Naive thymus-derived CD4-positive, alpha-beta T cell (primary cell): ENCODE measurements around the gene PNP. TPM values are rescaled to one million over a fixed set of nuclear protein-coding genes. Genes with fewer than 3 reads are reported as not detected.

Source experiments
- ATAC-seq: fragments of 150-1000 bp; cut with Tn5 transposase; 2 replicates; pipeline ENCODE4 v1.10.0; 2021; ENCODE audit warnings: mild to moderate bottlenecking, moderate library complexity
- CTCF ChIA-PET: fragments of 350-600 bp; sonication (Branson Sonifier 250); formaldehyde crosslinking; loops from one replicate; lab custom pipeline; 2021; ENCODE audit warnings: antibody characterized with exemption; lab: Charles Lee
- POLR2A ChIA-PET: fragments of 350-600 bp; sonication (Branson Sonifier 250); formaldehyde crosslinking; loops from one replicate; lab custom pipeline; 2021; ENCODE audit warnings: antibody characterized with exemption, inconsistent platforms; lab: Charles Lee
- DNase-seq, 9 donors: peaks; one replicate each; pipeline versions ENCODE4 v3.0.0 to v3.0.0-alpha.2; 2020 to 2022; ENCODE audit warnings: mixed read lengths in 1 of 9
- H3K27ac ChIP-seq: one replicate; pipeline ENCODE4 v1.7.0; 2013; ENCODE audit warnings: mild to moderate bottlenecking, low read depth, low read length, moderate library complexity
- H3K27me3 ChIP-seq, 2 donors: one replicate each; pipeline ENCODE4 v1.7.0; 2013; ENCODE audit warnings: low read length in 2 of 2, mild to moderate bottlenecking in 2 of 2, moderate library complexity in 2 of 2; ENCODE audit not compliant: control insufficient read depth in 2 of 2, insufficient read depth in 2 of 2
- H3K36me3 ChIP-seq, 3 experiments: 1 replicate in 2 of 3; 2 replicates in 1 of 3; pipeline ENCODE4 v1.7.0; 2013; ENCODE audit warnings: low read length in 3 of 3, mild to moderate bottlenecking in 3 of 3, moderate library complexity in 1 of 3; ENCODE audit not compliant: insufficient read depth in 3 of 3, control insufficient read depth in 2 of 3
- H3K4me1 ChIP-seq, 2 donors: one replicate each; pipeline ENCODE4 v1.7.0; 2013; ENCODE audit warnings: low read length in 2 of 2, mild to moderate bottlenecking in 2 of 2, moderate library complexity in 1 of 2; ENCODE audit not compliant: control insufficient read depth in 2 of 2, insufficient read depth in 2 of 2
- H3K4me3 ChIP-seq: 2 replicates; pipeline ENCODE4 v1.7.0; 2013; ENCODE audit warnings: mild to moderate bottlenecking, low read length
- H3K9me3 ChIP-seq, 3 experiments: 1 replicate in 2 of 3; 2 replicates in 1 of 3; pipeline ENCODE4 v1.7.0; 2013; ENCODE audit warnings: low read length in 3 of 3; ENCODE audit not compliant: control insufficient read depth in 2 of 3
- H3K27ac Mint-ChIP-seq, 9 donors: one replicate each; pipeline ENCODE4 v1.8.0; 2020 to 2022; ENCODE audit warnings: mixed read lengths in 9 of 9, mild to moderate bottlenecking in 8 of 9, moderate library complexity in 5 of 9, inconsistent platforms in 2 of 9
- H3K27me3 Mint-ChIP-seq, 5 donors: one replicate each; pipeline ENCODE4 v1.8.0; 2021 to 2022; ENCODE audit warnings: mixed read lengths in 5 of 5, mild to moderate bottlenecking in 1 of 5
- H3K36me3 Mint-ChIP-seq, 5 donors: one replicate each; pipeline ENCODE4 v1.8.0; 2020 to 2022; ENCODE audit warnings: mixed read lengths in 5 of 5, mild to moderate bottlenecking in 3 of 5, inconsistent platforms in 1 of 5
- H3K4me1 Mint-ChIP-seq, 7 donors: one replicate each; pipeline ENCODE4 v1.8.0; 2020 to 2022; ENCODE audit warnings: mixed read lengths in 7 of 7, mild to moderate bottlenecking in 3 of 7, inconsistent platforms in 1 of 7
- H3K4me3 Mint-ChIP-seq, 10 donors: one replicate each; pipeline ENCODE4 v1.8.0; 2020 to 2022; ENCODE audit warnings: mild to moderate bottlenecking in 10 of 10, mixed read lengths in 10 of 10, moderate library complexity in 6 of 10, inconsistent platforms in 2 of 10
- H3K9me3 Mint-ChIP-seq, 11 donors: one replicate each; pipeline ENCODE4 v1.8.0; 2020 to 2022; ENCODE audit warnings: mixed read lengths in 11 of 11, mild to moderate bottlenecking in 4 of 11, inconsistent platforms in 1 of 11, moderate library complexity in 1 of 11
- intact Hi-C, 2 donors: fragments of 100-400 bp; cut with micrococcal nuclease; formaldehyde crosslinking; loops; one replicate each; pipeline ENCODE4 v1.15.1; 2023
- polyA plus RNA-seq, 2 donors: library from polyadenylated mRNA; unstranded; fragments of 300-500 nt; fragmentation: Illumina TruSeq; gene quantifications; one replicate each; pipeline ENCODE4 v1.2.3, GENCODE V29; 2021
- total RNA-seq, 6 experiments: library from RNA in 5 of 6; stranded (reverse) in 5 of 6; gene quantifications; 1 replicate in 5 of 6; 2 replicates in 1 of 6; pipeline ENCODE4 v1.2.3 and lab custom pipeline; 2021 to 2026

Gene PNP
- total and polyA plus RNA-seq, 7 experiments from 2014 or later, result 35.6 to 179 (median 82.1) TPM

GRCh38 chr14:20469890-20470602, 840 bp downstream of the PNP start:
- Histone ChIP-seq H3K9me3 (no peaks in the 10 kb centered on the region), H3K27me3 (no peaks in the 10 kb centered on the region), H3K4me1 (peaks cover 13 to 34% of the 10 kb centered on the region in 2 donors), H3K27ac (peak overlapping the region; percentile 87), H3K36me3 (peaks cover 10 to 27% (median 25%) of the 10 kb centered on the region in 3 experiments), H3K4me3 (peak overlapping the region; percentile 87)
- ATAC-seq (peak; percentile 58), DNase-seq (peak; percentile 17 to 56 (median 34))
- POLR2A ChIA-PET, result interaction anchor here (0.5 to 4.8 kb wide), 18 partner anchors 9 to 785 kb away, joined by 3 to 47 read pairs (median 4); partner anchors contain the start of genes APEX1, OSGEP, PARP2 and PIP4P1
- H3K27me3 Mint-ChIP-seq, result peaks cover 0 to 6% (median 0%) of the 10 kb centered on the region in 5 donors
- peaks cover 0 to 2% (median 0%) of the 10 kb centered on the region in 11 donors for H3K9me3 Mint-ChIP-seq
- intact Hi-C loops, result loop anchor here (1.0 to 2.0 kb wide), 11 partner anchors 7 to 213 kb away; partner anchors contain the start of genes APEX1 (in 2 of the 2), PIP4P1 (in 2 of the 2), PARP2 (in 1 of the 2) and TEP1 (in 1 of the 2)
- H3K27ac Mint-ChIP-seq, result peak overlapping the region; percentile 89 to 98 (median 97)
- peaks cover 43 to 55% (median 50%) of the 10 kb centered on the region in 7 donors for H3K4me1 Mint-ChIP-seq
- CTCF ChIA-PET, result interaction anchor here (0.7 to 1.2 kb wide), 3 partner anchors 56 to 139 kb away, joined by 3 to 4 read pairs (median 4); partner anchors contain the start of gene TEP1
- H3K4me3 Mint-ChIP-seq, result peak overlapping the region; percentile 95 to 100 (median 99)
- H3K36me3 Mint-ChIP-seq, result peaks cover 11 to 35% (median 31%) of the 10 kb centered on the region in 5 donors

- intact Hi-C loops, result loop anchor here (1.0 kb wide), 2 partner anchors 15 to 61 kb away; partner anchors contain the start of gene APEX1 (in 1 of the 2)
- no peaks in the 10 kb centered on the region for H3K27me3 ChIP-seq
- peaks cover 0 to 2% (median 0%) of the 10 kb centered on the region in 11 donors for H3K9me3 Mint-ChIP-seq
- peaks cover 43 to 60% (median 55%) of the 10 kb centered on the region in 7 donors for H3K4me1 Mint-ChIP-seq
- H3K27ac Mint-ChIP-seq, result peak overlapping the region; percentile 89 to 98 (median 97)
- peak overlapping the region; percentile 87 for H3K27ac ChIP-seq
- no peak for DNase-seq
- peaks cover 14 to 39% of the 10 kb centered on the region in 2 donors for H3K4me1 ChIP-seq
- peaks cover 0 to 4% (median 0%) of the 10 kb centered on the region in 5 donors for H3K27me3 Mint-ChIP-seq
- POLR2A ChIA-PET, result interaction anchor here (0.7 to 4.8 kb wide), 12 partner anchors 8 to 142 kb away, joined by 3 to 47 read pairs (median 7); partner anchors contain the start of genes APEX1, OSGEP, PARP2 and PIP4P1
- peaks cover 15 to 32% (median 30%) of the 10 kb centered on the region in 3 experiments for H3K36me3 ChIP-seq
- peak overlapping the region; percentile 95 to 100 (median 99) for H3K4me3 Mint-ChIP-seq
- peak overlapping the region; percentile 87 for H3K4me3 ChIP-seq
- ATAC-seq, result no peak
- no peaks in the 10 kb centered on the region for H3K9me3 ChIP-seq
- peaks cover 14 to 40% (median 37%) of the 10 kb centered on the region in 5 donors for H3K36me3 Mint-ChIP-seq
- CTCF ChIA-PET, result interaction anchor here (0.9 kb wide), 1 partner anchor 138 kb away, joined by 4 read pairs; no protein-coding TSS in a partner anchor
These were observed 1.3 kb downstream of the PNP start for GRCh38 chr14:20470603-20470901.

- H3K36me3 Mint-ChIP-seq, result peaks cover 14 to 61% (median 52%) of the 10 kb centered on the region in 5 donors
- H3K27ac Mint-ChIP-seq, result peak overlapping the region; percentile 44 to 89 (median 84)
- DNase-seq (no peak), ATAC-seq (no peak)
- Histone ChIP-seq H3K36me3 (peaks cover 27 to 47% (median 43%) of the 10 kb centered on the region in 3 experiments), H3K27me3 (no peaks in the 10 kb centered on the region), H3K27ac (no peak overlapping the region), H3K4me3 (no peak overlapping the region), H3K9me3 (no peaks in the 10 kb centered on the region), H3K4me1 (peaks cover 35 to 59% of the 10 kb centered on the region in 2 donors)
- ChIA-PET POLR2A (interaction anchor here (0.8 to 3.1 kb wide), 5 partner anchors 10 to 18 kb away, joined by 3 to 19 read pairs (median 8); partner anchors contain the start of genes APEX1, OSGEP and PIP4P1), CTCF (no interaction called here)
- H3K4me3 Mint-ChIP-seq, result peak overlapping the region; percentile 67 to 99 (median 80)
- peaks cover 0 to 4% (median 0%) of the 10 kb centered on the region in 5 donors for H3K27me3 Mint-ChIP-seq
- peaks cover 64 to 81% (median 76%) of the 10 kb centered on the region in 7 donors for H3K4me1 Mint-ChIP-seq
- H3K9me3 Mint-ChIP-seq, result peaks cover 0 to 2% (median 0%) of the 10 kb centered on the region in 11 donors
- intact Hi-C loops, result no loop called here
These were observed 3.4 kb downstream of the PNP start for GRCh38 chr14:20472536-20473169.

- peak overlapping the region; percentile 83 to 96 (median 89) for H3K27ac Mint-ChIP-seq
- ChIA-PET POLR2A (interaction anchor here (0.5 to 2.8 kb wide), 3 partner anchors 9 to 68 kb away, joined by 3 to 35 read pairs (median 14); partner anchors contain the start of gene PIP4P1), CTCF (interaction anchor here (1.3 kb wide), 1 partner anchor 15 kb away, joined by 3 read pairs; the partner anchor contains the start of gene PIP4P1)
- Histone ChIP-seq H3K4me3 (peak overlapping the region; percentile 17), H3K9me3 (no peaks in the 10 kb centered on the region), H3K27me3 (no peaks in the 10 kb centered on the region), H3K27ac (peak overlapping the region; percentile 68), H3K4me1 (peaks cover 50 to 63% of the 10 kb centered on the region in 2 donors), H3K36me3 (peaks cover 27 to 46% (median 43%) of the 10 kb centered on the region in 3 experiments)
- H3K4me1 Mint-ChIP-seq, result peaks cover 57 to 98% (median 85%) of the 10 kb centered on the region in 7 donors
- DNase-seq, result no peak
- peaks cover 0 to 5% (median 0%) of the 10 kb centered on the region in 11 donors for H3K9me3 Mint-ChIP-seq
- H3K4me3 Mint-ChIP-seq, result peak overlapping the region; percentile 68 to 86 (median 77)
- ATAC-seq, result no peak
- no peaks in the 10 kb centered on the region for H3K27me3 Mint-ChIP-seq
- intact Hi-C loops, result loop anchor here (1.0 kb wide), 4 partner anchors 7 to 21 kb away; partner anchors contain the start of genes PNP (in 2 of the 2), APEX1 (in 1 of the 2) and PIP4P1 (in 1 of the 2)
- H3K36me3 Mint-ChIP-seq, result peaks cover 19 to 70% (median 54%) of the 10 kb centered on the region in 5 donors
These were observed 7.6 kb downstream of the PNP start for GRCh38 chr14:20476776-20477175.

GRCh38 chr14:20477211-20477876, 8.1 kb downstream of the PNP start:
- Histone ChIP-seq H3K27me3 (no peaks in the 10 kb centered on the region), H3K4me3 (peak overlapping the region; percentile 22)
- peaks cover 0 to 5% (median 0%) of the 10 kb centered on the region in 11 donors for H3K9me3 Mint-ChIP-seq

More at GRCh38 chr14:20477211-20477876, 8.1 kb downstream of the PNP start:
- Histone ChIP-seq H3K4me1 (peaks cover 46 to 57% of the 10 kb centered on the region in 2 donors), H3K36me3 (peaks cover 27 to 46% (median 43%) of the 10 kb centered on the region in 3 experiments), H3K27ac (peak overlapping the region; percentile 68), H3K9me3 (no peaks in the 10 kb centered on the region)
- POLR2A ChIA-PET, result interaction anchor here (0.6 to 3.3 kb wide), 8 partner anchors 10 to 205 kb away, joined by 3 to 36 read pairs (median 5); partner anchors contain the start of genes APEX1, OSGEP and PIP4P1
- intact Hi-C loops, result loop anchor here (1.0 kb wide), 4 partner anchors 8 to 22 kb away; partner anchors contain the start of genes PNP (in 2 of the 2), APEX1 (in 1 of the 2) and PIP4P1 (in 1 of the 2)
- Mint-ChIP-seq H3K27ac (peak overlapping the region; percentile 83 to 96 (median 89)), H3K27me3 (no peaks in the 10 kb centered on the region), H3K4me3 (peak overlapping the region; percentile 68 to 86 (median 77)), H3K4me1 (peaks cover 51 to 98% (median 85%) of the 10 kb centered on the region in 7 donors), H3K36me3 (peaks cover 19 to 64% (median 51%) of the 10 kb centered on the region in 5 donors)
- CTCF ChIA-PET, result interaction anchor here (1.2 to 1.3 kb wide), 2 partner anchors 16 to 136 kb away, joined by 3 to 5 read pairs; partner anchors contain the start of gene PIP4P1
- peak in 7 of 9 donors; percentile 30 to 68 (median 56) for DNase-seq
- peak; percentile 69 for ATAC-seq
